HG02610 (cell line): ENCODE measurements around the gene SERPINA3.

Experiments used
- ATAC-seq: cut with Tn5 transposase; IDR thresholded peaks from one replicate; pipeline ENCODE4 v1.9.1; 2021; ENCODE audit warnings: mild to moderate bottlenecking, moderate library complexity; ENCODE audit not compliant: unreplicated experiment

The SERPINA3 gene

GRCh38 chr14:94650806-94651805 is 38.9 kb downstream of the SERPINA3 start:
- no peak for ATAC-seq

- ATAC-seq, result no peak
These were observed 41.1 kb downstream of the SERPINA3 start for GRCh38 chr14:94653321-94653720.

GRCh38 chr14:94654071-94654861 is 42.1 kb downstream of the SERPINA3 start:
- no peak for ATAC-seq

GRCh38 chr14:94655169-94655710 is 43.0 kb downstream of the SERPINA3 start:
- no peak for ATAC-seq

- ATAC-seq, result no peak
These were observed 43.9 kb downstream of the SERPINA3 start for GRCh38 chr14:94656043-94656442.

GRCh38 chr14:94659256-94659655 is 47.1 kb downstream of the SERPINA3 start:
- no peak for ATAC-seq

- ATAC-seq, result no peak
These were observed 47.7 kb downstream of the SERPINA3 start for GRCh38 chr14:94659901-94660300.

GRCh38 chr14:94660306-94660946 is 48.2 kb downstream of the SERPINA3 start:
- no peak for ATAC-seq

GRCh38 chr14:94663538-94663937 is 51.3 kb downstream of the SERPINA3 start:
- ATAC-seq, result no peak

- ATAC-seq, result no peak
These were observed 51.9 kb downstream of the SERPINA3 start for GRCh38 chr14:94663965-94664704.

- no peak for ATAC-seq
These were observed 52.9 kb downstream of the SERPINA3 start for GRCh38 chr14:94665121-94665520.

GRCh38 chr14:94665544-94665943 is 53.4 kb downstream of the SERPINA3 start:
- ATAC-seq, result no peak

- ATAC-seq, result no peak
These were observed 58.6 kb downstream of the SERPINA3 start for GRCh38 chr14:94670692-94671285.

- ATAC-seq, result no peak
These were observed 59.8 kb downstream of the SERPINA3 start for GRCh38 chr14:94671870-94672444.

GRCh38 chr14:94673071-94673470 is 60.9 kb downstream of the SERPINA3 start:
- no peak for ATAC-seq
